Heart right ventricle (tissue), 16 donors: ENCODE results near the gene SCTR. TPM values are rescaled to one million over a fixed set of nuclear protein-coding genes. Genes with fewer than 3 reads are reported as not detected.

Experiments
- ATAC-seq, 8 donors: fragments of 200-7000 bp; cut with Tn5 transposase; one replicate each; pipeline ENCODE4 v1.9.1; 2020; ENCODE audit warnings: mild to moderate bottlenecking in 8 of 8, moderate library complexity in 8 of 8, moderate number of reproducible peaks in 1 of 8
- DNase-seq, 2 donors: peaks; one replicate each; pipeline ENCODE4 v3.0.0-alpha.2; 2020
- H3K27ac ChIP-seq, 10 donors: fragments of 200-600 bp; sonication (generic) in 2 of 10; one replicate each; pipeline versions ENCODE4 v1.5.0 to v1.8.0; 2020 to 2022; ENCODE audit warnings: mild to moderate bottlenecking in 3 of 10
- H3K27me3 ChIP-seq, 7 donors: fragments of 200-600 bp; one replicate each; pipeline ENCODE4 v1.8.0; 2021 to 2022; ENCODE audit warnings: mild to moderate bottlenecking in 2 of 7
- H3K36me3 ChIP-seq, 9 donors: fragments of 200-600 bp; sonication (generic) in 1 of 9; one replicate each; pipeline versions ENCODE4 v1.5.0 to v1.8.0; 2020 to 2022; ENCODE audit warnings: mild to moderate bottlenecking in 2 of 9
- H3K4me1 ChIP-seq, 9 donors: fragments of 200-600 bp; sonication (generic) in 1 of 9; one replicate each; pipeline versions ENCODE4 v1.5.0 to v1.8.0; 2020 to 2022; ENCODE audit warnings: mild to moderate bottlenecking in 4 of 9
- H3K4me3 ChIP-seq, 10 donors: fragments of 200-600 bp; sonication (generic) in 2 of 10; one replicate each; pipeline versions ENCODE4 v1.5.0 to v1.8.0; 2020 to 2022; ENCODE audit warnings: mild to moderate bottlenecking in 7 of 10, moderate library complexity in 2 of 10
- H3K9me3 ChIP-seq, 11 donors: fragments of 200-600 bp in 10 of 11; sonication (generic) in 2 of 11; one replicate each; pipeline versions ENCODE4 v1.5.0 to v1.8.0; 2013 to 2022; ENCODE audit warnings: mild to moderate bottlenecking in 2 of 11, control low read depth in 1 of 11, moderate library complexity in 1 of 11
- WGBS, 2 donors: extraction: QIAGEN DNeasy Blood & Tissue Kit; methylation state at CpG; one replicate each; pipeline ENCODE4 v1.1.7; 2013; ENCODE audit warnings: inconsistent platforms in 1 of 2; 5-methylcytosine and 5-hydroxymethylcytosine counted together
- intact Hi-C, 10 donors: fragments of 100-400 bp; cut with DNase I; formaldehyde crosslinking; loops; one replicate each; pipeline versions ENCODE4 v1.11.1 to v1.14.2; 2022
- polyA plus RNA-seq, 2 donors: library from polyadenylated mRNA; stranded (reverse); fragments of 200-250 nt; gene quantifications; one replicate each; pipeline ENCODE4 v1.2.3, GENCODE V29; 2013
- total RNA-seq, 10 donors: library from RNA; stranded (reverse); fragmentation: NEBNext Ultra II Directional in 3 of 10; extraction: Animal tissue kit (Norgen Biotek cat#: 25700) in 3 of 10; gene quantifications; one replicate each; pipeline versions ENCODE4 v1.2.1 to v1.2.4, GENCODE V29; 2021 to 2023
- TF ChIP-seq, protein P1 (sequence below), 9 donors: fragments of 200-600 bp; sonication (generic) in 2 of 9; IDR thresholded peaks; one replicate each; pipeline versions ENCODE4 v1.5.0 to v1.8.0; 2021 to 2022; ENCODE audit warnings: antibody characterized with exemption in 9 of 9, mild to moderate bottlenecking in 5 of 9, moderate library complexity in 1 of 9
- donor health status: Arrhythmogenic right ventricular cardiomyopathy.
- donor health status: ischemic (EF 13 %, LVEDD 7.1; RV severe dilation, severe dysfunction).
- donor health status: healthy with polysubstance abuse.
- donor health status: DM: no; HTN: yes; CAD: no.
- donor health status: DM: no; HTN: no; CAD: no.
- donor health status: ischemic (EF 25% LVEDD 6.9; RV normal size, moderate dysfunction).
- donor health status: ischemic (EF 25% LVEDD 5.7; RV mildly dilated, moderate dysfunction).
- donor health status: healthy.
- donor health status: DM: yes; HTN: yes; CAD: no.
- donor health status: Ischemic cardiomyopathy.
- donor health status: ischemic (EF 35%, LVEDD 5.7; RV mildly dilated, moderate dysfunction).
- donor health status: nonischemic (EF 11% LVEDD 7.7; RV severe dilation, severe dysfunction).
- donor health status: DM: yes; HTN: yes; CAD: no.
- donor health status: PGD.
- donor health status: ischemic (EF 29% LVEDD 5.4; RV normal size, mild dysfunction).
- donor health status: nonischemic (EF 23%, LVEDD 6.1; RV moderate dilation, normal function).

The SCTR gene
- total and polyA plus RNA-seq, 12 donors: 0.10 to 1.4 (median 0.57) TPM; not detected in 2

DNA sequence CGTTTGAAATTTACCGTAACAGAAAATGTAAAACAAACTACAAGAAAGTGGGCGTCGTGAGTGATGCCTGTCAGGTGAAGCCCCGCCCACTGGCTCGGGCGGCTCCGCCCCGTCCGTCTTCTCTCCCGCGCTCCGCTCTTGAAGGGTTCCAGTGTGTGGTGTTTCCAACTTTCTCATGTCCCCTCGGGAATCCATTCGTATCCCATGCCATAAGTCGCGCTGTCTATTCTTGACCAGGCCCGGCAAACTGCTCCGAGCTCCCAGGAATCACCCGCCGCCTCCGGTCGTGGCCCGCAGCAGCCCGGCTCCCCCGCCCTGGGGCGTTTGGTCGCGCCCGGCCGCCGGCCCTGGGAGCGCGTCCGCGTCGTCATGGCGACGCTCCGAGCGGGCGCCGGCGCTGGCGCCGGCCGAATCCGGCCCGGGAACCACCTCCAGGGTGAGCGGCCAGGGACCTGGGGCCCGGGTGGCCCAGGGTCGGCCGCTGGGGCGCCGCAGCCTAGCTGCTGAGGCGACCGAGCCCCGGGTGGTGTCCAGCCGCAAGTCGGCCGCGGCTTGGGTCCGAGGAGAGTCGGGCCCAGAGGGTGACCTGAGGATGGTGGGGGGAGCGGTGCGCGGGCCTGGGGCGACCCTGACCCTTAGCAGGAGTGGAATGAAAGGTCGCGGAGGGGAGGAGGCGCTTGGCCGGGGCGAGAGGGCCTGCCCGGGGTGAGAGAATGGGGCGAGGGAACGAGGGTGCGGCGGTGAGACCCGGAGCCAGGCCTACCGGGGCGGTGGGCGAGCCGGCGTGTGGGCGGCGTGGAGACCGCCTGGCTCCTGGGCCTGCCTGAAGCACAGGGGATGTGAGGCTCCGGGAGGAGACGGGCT is 20.0 kb upstream of the SCTR start, which contains the start of gene CFAP221:
Gene CFAP221, plus strand, starts transcription at position 375 of the 864 bp plus-strand sequence. CDS start 1,683 bp downstream, outside the sequence.
- intact Hi-C loops: no loop called here
- DNase-seq (peak; percentile 67 to 74), ATAC-seq (peak; percentile 93 to 97 (median 95))
- Histone ChIP-seq H3K27me3 (peaks cover 0 to 59% (median 13%) of the 10 kb centered on the region in 7 donors), H3K27ac (peak within 1 kb of the TSS in 5 of 10 donors; percentile 23 to 64 (median 39)), H3K9me3 (no peaks in the 10 kb centered on the region), H3K36me3 (no peaks in the 10 kb centered on the region), H3K4me1 (peaks cover 0 to 14% (median 7%) of the 10 kb centered on the region in 9 donors), H3K4me3 (peak within 1 kb of the TSS; percentile 47 to 72 (median 65))
- whole genome bisulfite sequencing, 2 donors: 2 to 3% methylated on average over 88 to 89 of the region's 89 CpGs
- TF ChIP-seq, protein P1, sequence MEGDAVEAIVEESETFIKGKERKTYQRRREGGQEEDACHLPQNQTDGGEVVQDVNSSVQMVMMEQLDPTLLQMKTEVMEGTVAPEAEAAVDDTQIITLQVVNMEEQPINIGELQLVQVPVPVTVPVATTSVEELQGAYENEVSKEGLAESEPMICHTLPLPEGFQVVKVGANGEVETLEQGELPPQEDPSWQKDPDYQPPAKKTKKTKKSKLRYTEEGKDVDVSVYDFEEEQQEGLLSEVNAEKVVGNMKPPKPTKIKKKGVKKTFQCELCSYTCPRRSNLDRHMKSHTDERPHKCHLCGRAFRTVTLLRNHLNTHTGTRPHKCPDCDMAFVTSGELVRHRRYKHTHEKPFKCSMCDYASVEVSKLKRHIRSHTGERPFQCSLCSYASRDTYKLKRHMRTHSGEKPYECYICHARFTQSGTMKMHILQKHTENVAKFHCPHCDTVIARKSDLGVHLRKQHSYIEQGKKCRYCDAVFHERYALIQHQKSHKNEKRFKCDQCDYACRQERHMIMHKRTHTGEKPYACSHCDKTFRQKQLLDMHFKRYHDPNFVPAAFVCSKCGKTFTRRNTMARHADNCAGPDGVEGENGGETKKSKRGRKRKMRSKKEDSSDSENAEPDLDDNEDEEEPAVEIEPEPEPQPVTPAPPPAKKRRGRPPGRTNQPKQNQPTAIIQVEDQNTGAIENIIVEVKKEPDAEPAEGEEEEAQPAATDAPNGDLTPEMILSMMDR (IDR thresholded peaks at IDR 0.05): no peak

DNA sequence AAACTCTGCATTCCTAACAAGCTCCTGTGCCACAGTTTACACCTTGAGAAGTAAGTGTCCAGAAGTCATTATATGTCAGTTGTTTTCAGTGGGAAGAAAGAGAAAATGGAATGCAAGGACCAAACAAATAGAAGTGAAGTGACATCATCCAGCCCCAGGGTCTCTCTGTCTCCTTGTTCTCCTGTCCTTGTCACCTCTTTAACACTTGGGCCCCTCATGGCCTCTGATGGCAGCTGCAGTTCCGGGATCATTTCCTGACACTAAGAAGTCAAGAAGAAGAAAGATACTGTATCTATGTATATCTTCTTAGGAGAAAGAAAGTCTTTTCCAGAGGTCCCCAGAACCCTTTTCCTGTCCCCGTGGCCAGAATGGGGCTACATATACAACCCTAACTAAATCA is 17.2 kb upstream of the SCTR start:
- WGBS, 2 donors: 45 to 62% methylated on average over 2 of the region's 2 CpGs
- Histone ChIP-seq H3K36me3 (no peaks in the 10 kb centered on the region), H3K4me3 (no peak overlapping the region), H3K4me1 (peaks cover 0 to 14% (median 7%) of the 10 kb centered on the region in 9 donors), H3K27ac (no peak overlapping the region), H3K9me3 (no peaks in the 10 kb centered on the region), H3K27me3 (peaks cover 0 to 48% (median 13%) of the 10 kb centered on the region in 7 donors)
- TF ChIP-seq, protein P1 (IDR thresholded peaks at IDR 0.05): no peak
- intact Hi-C loops: no loop called here
- no peak for ATAC-seq
- DNase-seq: no peak

DNA sequence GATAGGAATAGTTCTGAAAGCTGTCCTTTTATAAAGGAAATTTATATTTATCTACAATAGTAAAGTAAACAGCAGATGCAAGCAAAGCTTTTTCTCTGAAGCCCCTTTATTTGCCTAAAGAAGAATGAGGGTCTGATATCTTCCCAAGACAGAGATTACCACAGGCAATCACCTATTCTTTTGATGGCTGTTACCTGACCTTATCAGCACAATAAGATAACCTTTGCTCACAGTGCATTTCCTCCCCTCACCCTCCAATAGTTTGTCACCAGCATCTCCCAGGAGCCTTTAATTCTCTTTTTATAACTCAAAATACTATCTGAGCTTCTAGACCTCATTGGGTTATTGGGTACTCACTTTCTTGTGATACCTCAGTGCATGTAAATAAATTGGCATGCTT is 13.5 kb upstream of the SCTR start:
- H3K27me3 ChIP-seq: peaks cover 0 to 28% (median 9%) of the 10 kb centered on the region in 7 donors
- intact Hi-C loops: no loop called here
- no peaks in the 10 kb centered on the region for H3K36me3 ChIP-seq
- H3K27ac ChIP-seq: no peak overlapping the region
- ATAC-seq: no peak
- TF ChIP-seq, protein P1 (IDR thresholded peaks at IDR 0.05): no peak
- H3K4me3 ChIP-seq: no peak overlapping the region
- DNase-seq: no peak
- H3K4me1 ChIP-seq: no peaks in the 10 kb centered on the region
- peaks cover 0 to 26% (median 14%) of the 10 kb centered on the region in 11 donors for H3K9me3 ChIP-seq

- DNase-seq (no peak), ATAC-seq (no peak)
- intact Hi-C loops: no loop called here
- WGBS, 2 donors: 68 to 72% methylated on average over 1 of the region's 1 CpG
- peaks cover 0 to 32% (median 19%) of the 10 kb centered on the region in 11 donors for H3K9me3 ChIP-seq
- TF ChIP-seq, protein P1 (IDR thresholded peaks at IDR 0.05): no peak
- H3K27me3 ChIP-seq: peaks cover 0 to 26% (median 6%) of the 10 kb centered on the region in 7 donors
- no peaks in the 10 kb centered on the region for H3K36me3 ChIP-seq
- no peak overlapping the region for H3K4me3 ChIP-seq
- H3K4me1 ChIP-seq: no peaks in the 10 kb centered on the region
- no peak overlapping the region for H3K27ac ChIP-seq
Measured at GRCh38 chr2:119536707-119537106, 12.4 kb upstream of the SCTR start.
